Colonic mucosa (tissue), 4 donors: ENCODE results near the gene UNC93A. TPM values are rescaled to one million over a fixed set of nuclear protein-coding genes. Genes with fewer than 3 reads are reported as not detected.
A peak's percentile ranks its signal among the peaks of the same experiment; 100 is the strongest.
"Not testable (repeated sequence)": the region's sequence is repeated elsewhere in the genome, so short reads cannot be mapped to it uniquely, and the experiment has no call there.

Experiments
- DNase-seq: peaks from one replicate; pipeline ENCODE4 v3.0.0-alpha.2; 2020
- H3K27ac ChIP-seq: fragments of 200-600 bp; one replicate; pipeline ENCODE4 v1.8.0; 2021
- H3K27me3 ChIP-seq: fragments of 200-600 bp; one replicate; pipeline ENCODE4 v1.8.0; 2021
- H3K36me3 ChIP-seq: fragments of 200-600 bp; one replicate; pipeline ENCODE4 v1.8.0; 2021
- H3K4me1 ChIP-seq: fragments of 200-600 bp; one replicate; pipeline ENCODE4 v1.8.0; 2021; ENCODE audit warnings: mild to moderate bottlenecking
- H3K4me3 ChIP-seq: fragments of 200-600 bp; one replicate; pipeline ENCODE4 v1.8.0; 2021
- H3K9ac ChIP-seq, 2 donors: one replicate each; pipeline ENCODE4 v1.7.0; 2013; ENCODE audit warnings: control low read depth in 2 of 2, low read depth in 2 of 2, low read length in 2 of 2
- H3K9me3 ChIP-seq: fragments of 200-600 bp; one replicate; pipeline ENCODE4 v1.8.0; 2021
- CTCF ChIP-seq: fragments of 200-600 bp; IDR thresholded peaks from one replicate; pipeline ENCODE4 v1.8.0; 2022; ENCODE audit warnings: antibody characterized with exemption, mild to moderate bottlenecking
- intact Hi-C: fragments of 100-400 bp; cut with DNase I; formaldehyde crosslinking; loops from one replicate; pipeline ENCODE4 v1.14.1; 2022
- total RNA-seq, 2 donors: library from RNA; stranded (reverse); fragmentation: NEBNext Ultra II Directional in 1 of 2; extraction: Animal tissue kit (Norgen Biotek cat#: 25700) in 1 of 2; gene quantifications; one replicate each; pipeline ENCODE4 v1.2.1, GENCODE V29; 2021
- donor health status: healthy.
- donor health status: DM: no; HTN: no; CAD: no.
- donor health status: DM: no; HTN: no; CAD: no.

Gene UNC93A
- total RNA-seq, 2 donors from 2014 or later = 0.53 to 2.5 TPM

- no peak overlapping the region for H3K9ac ChIP-seq
- no peaks in the 10 kb centered on the region for H3K27me3 ChIP-seq
- intact Hi-C loops = no loop called here
- no peak overlapping the region for H3K4me3 ChIP-seq
- no peak for TF ChIP-seq CTCF
- H3K9me3 ChIP-seq = no peaks in the 10 kb centered on the region
- H3K27ac ChIP-seq = no peak overlapping the region
- no peaks in the 10 kb centered on the region for H3K4me1 ChIP-seq
- H3K36me3 ChIP-seq = no peaks in the 10 kb centered on the region
- DNase-seq = no peak
Observed at GRCh38 chr6:167276772-167277533, 14.2 kb upstream of the UNC93A start.

- H3K9me3 ChIP-seq, H3K27me3 ChIP-seq, DNase-seq, H3K27ac ChIP-seq, H3K4me1 ChIP-seq, H3K36me3 ChIP-seq, H3K4me3 ChIP-seq, H3K9ac ChIP-seq, intact Hi-C loops: not testable (repeated sequence)
Observed at GRCh38 chr6:167278173-167278940, 12.8 kb upstream of the UNC93A start.

GRCh38 chr6:167279766-167280446 is 11.2 kb upstream of the UNC93A start:
- Histone ChIP-seq H3K36me3 (no peaks in the 10 kb centered on the region), H3K4me3 (no peak overlapping the region), H3K27me3 (no peaks in the 10 kb centered on the region), H3K9me3 (no peaks in the 10 kb centered on the region), H3K9ac (no peak overlapping the region), H3K4me1 (no peaks in the 10 kb centered on the region), H3K27ac (no peak overlapping the region)
- no peak for DNase-seq
- intact Hi-C loops = loop anchor here (5.0 to 10.0 kb wide), 2 partner anchors 58 to 75 kb away; no protein-coding TSS in a partner anchor
- no peak for TF ChIP-seq CTCF

GRCh38 chr6:167280466-167280865 is 10.6 kb upstream of the UNC93A start:
- H3K9ac ChIP-seq, H3K27ac ChIP-seq, H3K9me3 ChIP-seq, H3K4me1 ChIP-seq, H3K4me3 ChIP-seq, H3K36me3 ChIP-seq, H3K27me3 ChIP-seq, DNase-seq: not testable (repeated sequence)
- intact Hi-C loops = loop anchor here (5.0 to 10.0 kb wide), 2 partner anchors 58 to 74 kb away; no protein-coding TSS in a partner anchor

- TF ChIP-seq CTCF = no peak
- H3K9ac ChIP-seq = no peak overlapping the region
- no peaks in the 10 kb centered on the region for H3K36me3 ChIP-seq
- intact Hi-C loops = loop anchor here (5.0 to 10.0 kb wide), 2 partner anchors 60 to 73 kb away; no protein-coding TSS in a partner anchor
- no peak overlapping the region for H3K27ac ChIP-seq
- no peaks in the 10 kb centered on the region for H3K9me3 ChIP-seq
- no peaks in the 10 kb centered on the region for H3K27me3 ChIP-seq
- H3K4me1 ChIP-seq = no peaks in the 10 kb centered on the region
- no peak overlapping the region for H3K4me3 ChIP-seq
- DNase-seq = no peak
Observed at GRCh38 chr6:167282165-167282564, 8.9 kb upstream of the UNC93A start.

- H3K27me3 ChIP-seq, H3K9me3 ChIP-seq, H3K4me3 ChIP-seq, H3K27ac ChIP-seq, H3K36me3 ChIP-seq, H3K4me1 ChIP-seq, H3K9ac ChIP-seq: not testable (repeated sequence)
- peak; percentile 6 for DNase-seq
- intact Hi-C loops = loop anchor here (5.0 to 10.0 kb wide), 2 partner anchors 62 to 70 kb away; no protein-coding TSS in a partner anchor
Observed at GRCh38 chr6:167284565-167284964, 6.5 kb upstream of the UNC93A start.
